Stimulated activated CD4-positive, alpha-beta T cell treated with anti-CD3 and anti-CD28 coated beads, Interleukin-2, amount 100 ng/mL, for 24 hours (primary cell): ENCODE measurements around the gene LHX6.
A peak's percentile ranks its signal among the peaks of the same experiment; 100 is the strongest.

ENCODE experiments used
- DNase-seq, 2 donors: peaks; one replicate each; pipeline ENCODE4 v3.0.0-alpha.2; 2020

LHX6 gene

GRCh38 chr9:122215663-122216062 lies 13.1 kb downstream of the LHX6 start:
- DNase-seq, result no peak

DNA sequence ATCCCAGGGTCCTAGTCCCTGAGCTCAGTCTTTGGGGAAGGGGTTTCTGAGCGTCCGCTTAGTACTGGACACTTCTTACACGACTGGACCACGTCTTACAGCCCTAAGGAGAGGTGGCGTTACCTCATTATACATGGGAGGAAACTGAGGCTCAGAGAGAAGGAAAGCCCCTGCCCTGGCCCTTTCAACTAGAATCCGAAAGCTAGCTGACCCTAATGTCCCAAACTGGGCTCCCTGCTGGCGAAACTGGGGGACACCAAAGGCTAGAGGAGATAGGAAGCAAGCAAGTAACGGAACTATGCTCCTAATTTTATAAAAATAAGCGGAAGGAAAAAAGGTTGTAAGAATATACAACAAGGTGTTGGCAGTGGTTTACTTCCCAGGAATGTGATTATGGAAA lies 14.2 kb downstream of the LHX6 start:
- no peak for DNase-seq

- DNase-seq, result peak; percentile 50 to 68
These were observed 15.0 kb downstream of the LHX6 start for GRCh38 chr9:122213589-122214413.

DNA sequence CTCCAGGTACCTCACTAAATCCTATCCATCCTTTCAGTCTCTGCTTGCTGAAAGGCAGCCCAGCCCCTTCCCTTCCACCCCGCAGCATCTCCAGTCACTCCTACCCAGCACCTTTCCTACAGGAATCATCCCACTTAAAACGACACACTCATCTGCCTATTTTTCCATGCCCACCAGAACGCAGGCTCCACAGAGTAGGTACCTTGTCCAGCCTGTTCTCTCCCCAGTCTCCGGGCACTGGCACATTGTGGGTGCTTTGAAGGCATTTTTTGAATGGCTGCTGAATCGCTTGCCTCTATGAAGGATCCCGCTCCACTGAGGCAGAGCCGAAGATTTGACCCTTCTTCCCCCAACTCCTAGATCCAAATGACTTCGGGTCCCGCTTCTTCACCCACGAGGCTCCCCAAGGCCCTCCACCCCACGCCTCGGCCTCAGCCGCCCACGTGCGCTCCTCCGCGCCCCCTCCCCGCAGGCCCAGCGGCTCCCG lies 15.6 kb downstream of the LHX6 start:
- no peak for DNase-seq

GRCh38 chr9:122212473-122213004 lies 16.2 kb downstream of the LHX6 start:
- no peak for DNase-seq

DNA sequence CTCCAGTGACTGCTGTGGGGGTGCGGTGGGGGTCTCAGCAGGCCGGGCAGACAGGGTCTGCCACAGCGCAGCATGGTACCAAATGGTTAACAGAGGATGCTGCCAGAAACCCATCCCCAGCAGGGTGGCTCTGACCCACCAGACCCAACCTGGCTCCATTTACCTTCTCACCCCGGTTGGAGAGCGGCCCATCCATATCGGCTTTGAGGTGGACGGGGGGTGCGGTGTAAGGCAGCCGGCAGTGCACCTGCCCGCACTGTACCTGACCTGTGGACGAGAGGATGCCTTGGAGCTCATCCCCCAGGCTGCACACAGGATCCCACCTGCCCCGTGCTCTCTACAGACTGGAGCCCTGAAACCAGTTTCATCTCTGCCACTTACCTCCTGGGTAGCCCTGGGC lies 19.3 kb downstream of the LHX6 start:
- DNase-seq, result no peak

DNA sequence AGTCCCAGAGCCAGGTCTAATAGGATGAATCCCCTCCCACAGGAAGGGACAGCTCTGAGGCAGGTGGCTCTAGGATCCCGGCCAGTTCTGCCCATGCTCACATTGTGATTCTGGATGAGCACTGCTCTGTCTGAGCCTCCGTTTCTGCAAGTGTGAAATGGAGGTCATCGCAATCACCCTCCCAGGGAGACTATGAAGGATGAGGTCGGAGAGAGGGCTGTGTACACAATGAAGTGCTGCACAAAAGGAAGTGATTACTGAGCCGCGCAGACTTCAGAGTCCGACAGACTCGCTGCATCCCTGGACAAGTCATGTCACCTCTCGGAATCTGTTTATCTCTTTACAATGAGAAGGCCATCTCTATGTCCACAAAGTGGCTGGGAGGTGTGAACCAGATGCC lies 21.7 kb downstream of the LHX6 start:
- no peak for DNase-seq

DNA sequence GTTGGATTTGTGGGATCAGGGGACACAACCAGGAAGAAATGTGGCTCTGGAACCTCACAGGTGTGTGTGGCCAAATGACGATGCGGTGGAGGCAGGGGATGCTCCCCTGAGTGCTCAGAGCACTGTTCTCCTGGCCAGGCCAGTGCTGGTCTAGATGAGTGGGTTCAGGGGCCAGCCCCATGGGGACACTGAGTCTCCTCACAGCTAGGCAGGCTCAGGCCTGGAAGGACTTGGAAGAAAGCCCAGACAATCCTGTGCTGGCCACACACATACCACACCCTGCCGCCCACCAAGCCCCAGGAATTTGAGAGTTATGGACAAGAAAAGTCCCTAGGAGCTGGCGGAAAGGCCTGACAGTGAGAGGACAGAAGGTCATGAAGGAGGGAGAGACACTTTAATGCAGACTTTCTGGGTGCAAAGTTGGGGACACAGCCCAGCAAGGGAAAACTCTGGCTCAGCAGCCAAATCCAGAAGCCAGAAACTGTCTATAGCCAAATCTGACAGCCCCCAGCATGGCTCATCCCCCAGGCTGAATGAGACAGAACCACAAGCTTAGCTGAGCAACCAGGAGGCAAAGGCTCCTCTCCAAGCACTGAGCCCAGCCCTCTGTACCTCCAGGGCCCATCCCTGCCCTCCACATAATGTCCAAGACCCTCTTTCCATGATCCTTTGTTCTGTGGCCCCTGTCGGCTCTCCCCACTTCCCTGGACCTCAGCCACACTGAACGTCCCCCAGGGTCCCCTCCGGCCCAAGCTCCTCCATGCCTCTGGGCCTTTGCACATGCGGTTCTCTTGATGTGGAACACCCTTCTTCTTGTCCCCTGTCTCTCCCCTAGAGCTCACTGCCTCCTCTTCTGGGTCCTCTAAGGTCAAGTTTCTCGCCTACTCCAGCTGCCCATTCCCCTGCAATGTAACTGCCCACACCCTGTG lies 22.4 kb downstream of the LHX6 start:
- no peak for DNase-seq

GRCh38 chr9:122205176-122205575 lies 23.6 kb downstream of the LHX6 start:
- no peak for DNase-seq

- no peak for DNase-seq
These were observed 24.3 kb downstream of the LHX6 start for GRCh38 chr9:122204491-122204890.

DNA sequence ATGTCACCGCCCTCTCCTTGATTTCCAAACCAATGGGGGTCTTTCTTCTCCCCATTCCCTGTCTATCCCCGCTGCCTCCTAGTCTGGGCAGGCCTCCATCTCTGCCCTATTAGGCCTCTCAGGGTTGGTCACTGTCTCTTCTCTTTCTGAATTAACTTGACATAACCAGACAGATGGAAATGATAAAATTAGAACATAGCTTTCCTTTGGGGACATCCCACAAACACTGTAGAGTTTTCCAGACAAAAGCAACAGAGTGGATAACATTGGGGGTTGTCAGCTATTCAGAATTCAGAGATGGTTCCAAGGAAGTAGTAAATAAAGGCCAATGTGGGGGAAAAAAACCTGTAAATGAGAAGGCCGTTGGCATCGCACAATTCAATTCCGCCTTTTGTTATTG lies 24.7 kb downstream of the LHX6 start:
- no peak for DNase-seq

- no peak for DNase-seq
These were observed 26.6 kb downstream of the LHX6 start for GRCh38 chr9:122202111-122202510.

- no peak for DNase-seq
These were observed 27.1 kb downstream of the LHX6 start for GRCh38 chr9:122201641-122202040.

DNA sequence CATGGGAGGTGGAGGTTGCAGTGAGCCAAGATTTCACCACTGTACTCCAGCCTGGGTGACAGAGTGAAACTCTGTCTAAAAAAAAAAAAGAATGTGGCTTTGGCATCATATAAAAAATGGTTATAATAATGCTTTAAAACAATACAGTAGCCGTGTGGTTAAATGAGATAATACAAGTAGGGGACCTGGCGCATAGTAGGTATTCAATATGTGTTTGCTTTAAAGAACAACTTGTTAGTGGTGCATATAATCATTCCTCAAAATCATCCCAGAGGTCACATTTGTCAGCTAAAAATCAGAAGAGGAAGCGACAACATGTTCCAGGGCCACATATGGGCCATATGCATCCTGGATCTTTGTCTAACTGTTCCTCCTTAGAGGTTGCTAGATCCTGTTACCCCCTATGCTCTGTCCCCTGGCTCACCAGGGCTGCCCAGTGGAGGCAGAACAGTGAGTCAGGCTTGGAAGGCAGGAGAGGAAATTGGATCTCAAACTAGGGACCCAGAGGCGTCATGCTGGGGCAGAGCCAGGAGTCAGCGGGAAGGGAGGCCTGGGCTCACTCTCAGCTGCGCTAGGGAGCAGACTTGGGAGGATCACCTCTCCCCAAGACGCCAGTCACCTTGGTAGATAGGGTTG lies 27.7 kb downstream of the LHX6 start:
- no peak for DNase-seq

DNA sequence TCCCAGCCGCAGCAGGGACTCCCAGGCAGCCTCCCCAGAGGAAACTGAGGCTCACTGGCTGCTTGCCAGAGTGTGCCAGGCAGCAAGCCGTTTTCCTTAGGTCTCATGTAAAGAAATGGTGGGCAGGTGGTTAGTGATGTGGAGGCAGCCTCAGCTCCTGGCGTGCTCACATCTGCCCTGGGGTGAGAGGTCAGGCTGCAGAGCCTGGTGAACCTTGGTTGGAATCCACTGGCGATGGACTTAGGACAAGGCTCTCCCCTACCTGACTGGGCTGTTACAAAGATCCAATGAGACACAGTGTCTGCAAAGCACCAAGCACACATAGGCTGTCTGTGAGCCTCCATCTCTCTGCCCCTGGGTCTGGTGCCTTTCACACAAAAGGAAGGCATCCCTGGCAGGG lies 30.9 kb downstream of the LHX6 start:
- DNase-seq, result no peak

GRCh38 chr9:122197426-122197825 lies 31.3 kb downstream of the LHX6 start:
- no peak for DNase-seq

DNA sequence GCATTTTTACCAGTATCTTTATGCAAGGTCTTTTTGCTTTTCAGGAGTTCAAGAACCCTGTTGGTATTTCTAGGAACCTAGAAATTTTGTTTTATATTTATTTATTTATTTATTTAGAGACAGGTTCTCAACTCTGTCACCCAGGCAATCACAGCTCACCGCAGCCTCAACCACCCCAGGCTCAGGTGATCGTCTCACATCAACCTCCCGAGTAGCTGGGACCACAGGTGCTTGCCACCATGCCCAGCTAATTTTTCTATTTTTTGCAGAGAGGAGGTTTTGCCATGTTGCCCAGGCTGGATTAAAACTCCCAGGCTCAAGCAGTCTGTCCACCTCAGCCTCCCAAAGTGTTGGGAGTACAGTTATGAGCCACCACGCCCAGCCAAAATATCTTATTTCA lies 32.9 kb downstream of the LHX6 start:
- DNase-seq, result no peak

GRCh38 chr9:122193651-122194050 lies 35.1 kb downstream of the LHX6 start:
- no peak for DNase-seq

DNA sequence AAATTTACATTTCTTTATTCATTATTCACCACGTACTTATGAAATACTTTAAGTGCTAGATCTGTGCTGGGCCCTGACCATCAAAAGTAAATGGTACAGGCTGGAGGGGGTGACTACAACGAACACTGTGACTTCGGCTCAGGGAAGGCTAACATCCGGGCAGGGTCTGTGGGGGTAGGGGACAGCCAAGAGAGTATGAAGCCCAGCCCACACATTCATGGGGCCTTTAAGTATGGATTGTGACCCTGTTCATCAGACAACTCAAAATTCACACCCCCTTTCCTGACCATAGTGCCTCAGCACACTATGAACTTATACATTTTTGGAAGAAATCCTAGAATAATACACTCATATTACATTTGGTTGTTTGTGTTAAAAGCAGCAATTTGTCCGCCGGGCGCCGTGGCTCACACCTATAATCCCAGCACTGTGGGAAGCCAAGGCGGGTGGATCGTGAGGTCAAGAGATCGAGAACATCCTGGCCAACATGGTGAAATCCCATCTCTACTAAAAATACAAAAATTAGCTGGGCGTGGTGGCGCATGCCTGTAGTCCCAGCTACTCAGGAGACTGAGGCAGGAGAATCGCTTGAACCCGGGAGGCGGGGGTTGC lies 35.7 kb downstream of the LHX6 start:
- DNase-seq, result no peak

DNA sequence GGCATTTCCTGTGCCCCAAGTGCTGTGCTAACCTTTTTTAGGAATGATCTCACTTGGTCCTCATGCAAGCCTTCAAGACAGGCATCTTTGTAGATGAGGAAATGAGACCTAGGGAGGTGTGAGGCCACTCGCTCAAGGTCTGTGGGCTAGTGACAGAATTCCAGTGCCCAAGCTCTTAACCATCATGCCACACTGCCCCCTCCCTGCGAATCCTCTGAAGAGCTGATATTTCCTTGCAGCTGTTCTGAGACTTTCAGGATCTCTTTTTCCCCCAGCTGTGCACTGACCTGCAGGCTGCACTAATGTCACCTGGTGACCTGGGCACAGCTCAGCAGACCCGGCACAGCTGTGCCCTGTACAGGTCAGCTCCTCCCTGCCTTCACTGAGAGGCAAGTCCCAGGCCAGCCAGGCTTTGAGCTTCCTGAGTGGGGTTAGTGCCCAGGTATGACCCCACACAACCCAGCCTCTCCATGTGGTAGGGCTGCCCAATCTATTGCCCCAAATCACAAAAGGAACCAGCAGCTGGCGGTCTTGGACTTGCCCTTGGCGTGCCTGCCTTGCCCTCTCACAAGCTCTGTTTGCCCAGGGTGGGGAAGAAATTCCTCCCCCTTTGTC lies 36.4 kb downstream of the LHX6 start:
- DNase-seq, result no peak

DNA sequence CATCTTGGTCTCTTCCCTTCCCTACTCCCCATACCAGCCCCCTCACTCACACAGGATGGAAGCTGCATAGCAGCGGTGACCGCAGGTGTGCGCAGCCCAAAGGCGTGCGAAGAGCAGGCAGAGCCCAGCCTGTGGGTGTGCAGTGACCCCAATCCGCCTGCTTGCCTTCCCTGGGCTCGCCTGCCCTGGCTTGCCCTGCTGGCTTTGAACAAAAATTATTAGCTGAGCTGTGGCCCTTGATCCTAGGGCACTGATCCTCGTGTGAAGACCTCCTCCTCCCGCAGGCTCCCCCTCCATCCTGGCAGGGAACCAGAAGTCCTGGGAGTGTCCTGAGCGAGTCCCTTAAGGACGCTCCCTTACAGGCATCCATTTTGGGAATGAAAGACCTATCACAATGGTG lies 37.2 kb downstream of the LHX6 start:
- no peak for DNase-seq
